HCT116 (cell line): ENCODE results near the gene CHI3L2. TPM values are rescaled to one million over a fixed set of nuclear protein-coding genes. Genes with fewer than 3 reads are reported as not detected.
A peak's percentile ranks its signal among the peaks of the same experiment; 100 is the strongest.

Source experiments
- ATAC-seq: fragments of 200-7000 bp; cut with Tn5 transposase; 2 replicates; pipeline ENCODE4 v1.9.1; 2020; ENCODE audit warnings: mild to moderate bottlenecking, moderate library complexity
- BruUV-seq: library from RNA; stranded (reverse); fragments of 400-500 nt; replicated peaks from 2 replicates; lab custom pipeline; 2021; lab: Mats Ljungman, UMichigan
- CTCF ChIA-PET: fragments of 300-600 bp; sonication (Branson Sonifier 250); formaldehyde crosslinking; loops from one replicate; lab custom pipeline; 2021; ENCODE audit warnings: antibody characterized with exemption; lab: Charles Lee
- POLR2A ChIA-PET: fragments of 300-600, 350-600 bp; sonication (Branson Sonifier 250); formaldehyde crosslinking; loops from one replicate; lab custom pipeline; 2021; ENCODE audit warnings: antibody characterized with exemption; lab: Charles Lee
- RAD21 ChIA-PET, 2 experiments: fragments of 300-600 bp; sonication (Branson Sonifier 250); formaldehyde crosslinking; loops; one replicate each; lab custom pipeline; 2023; ENCODE audit warnings: low total read pairs in 2 of 2; ENCODE audit not compliant: uncharacterized antibody in 2 of 2, unreplicated experiment in 2 of 2, low non-redundant PET in 1 of 2; lab: Charles Lee
- DNase-seq: peaks from one replicate; pipeline ENCODE4 v3.0.0-alpha.2; 2010; ENCODE audit warnings: low read depth, low spot score
- H2AFZ ChIP-seq: fragments of 200-600 bp; shearing (Covaris generic), sonication (generic); 2 replicates; pipeline ENCODE4 v1.6.1; 2017; ENCODE audit warnings: low read depth, mixed run types, mixed read lengths, antibody characterized with exemption, low read length; ENCODE audit not compliant: poor library complexity, severe bottlenecking
- H3K27ac ChIP-seq: 2 replicates; pipeline ENCODE4 v1.5.1; 2012; ENCODE audit warnings: low read depth, low read length
- H3K27me3 ChIP-seq: fragments of 200-600 bp; sonication (generic); 2 replicates; pipeline ENCODE4 v1.6.1; 2016; ENCODE audit warnings: mixed run types, low read length, mixed read lengths; ENCODE audit not compliant: insufficient read depth
- H3K36me3 ChIP-seq, 2 experiments: fragments of 200-500 bp in 1 of 2; fragments of 200-600 bp in 1 of 2; sonication (Bioruptor generic) in 1 of 2; sonication (generic) in 1 of 2; 2 replicates each; pipeline versions ENCODE4 v1.5.1 to v1.6.1; 2014 to 2016; ENCODE audit warnings: low read length in 2 of 2, inconsistent platforms in 1 of 2, mixed read lengths in 1 of 2, mixed run types in 1 of 2; ENCODE audit not compliant: insufficient read depth in 2 of 2, control insufficient read depth in 1 of 2
- H3K4me1 ChIP-seq, 2 experiments: fragments of 200-600 bp in 1 of 2; sonication (generic) in 1 of 2; 2 replicates each; pipeline versions ENCODE4 v1.5.1 to v1.6.1; 2012 to 2017; ENCODE audit warnings: low read length in 2 of 2, inconsistent platforms in 1 of 2, mild to moderate bottlenecking in 1 of 2, mixed read lengths in 1 of 2, mixed run types in 1 of 2, moderate library complexity in 1 of 2; ENCODE audit not compliant: insufficient read depth in 2 of 2, control insufficient read depth in 1 of 2
- H3K4me2 ChIP-seq: fragments of 200-600 bp; sonication (generic); 2 replicates; pipeline ENCODE4 v1.6.1; 2017; ENCODE audit warnings: mixed run types, low read length, mixed read lengths
- H3K4me3 ChIP-seq, 2 experiments: fragments of 200-600 bp in 1 of 2; sonication (generic) in 1 of 2; replicated peaks in 1 of 2; 2 replicates each; pipeline ENCODE4 v1.5.1; 2011 to 2016; ENCODE audit warnings: low read length in 2 of 2, control low read depth in 1 of 2, low read depth in 1 of 2, mild to moderate bottlenecking in 1 of 2, mixed read lengths in 1 of 2, mixed run types in 1 of 2
- H3K79me2 ChIP-seq: fragments of 200-600 bp; sonication (generic); 2 replicates; pipeline ENCODE4 v1.6.1; 2017; ENCODE audit warnings: mild to moderate bottlenecking, mixed run types, low read length, moderate library complexity, mixed read lengths; ENCODE audit not compliant: insufficient read depth
- H3K9ac ChIP-seq: fragments of 200-600 bp; sonication (generic); 2 replicates; pipeline ENCODE4 v1.6.1; 2016; ENCODE audit warnings: low read length, mixed read lengths
- H3K9me2 ChIP-seq: fragments of 200-600 bp; sonication (generic), shearing (Covaris generic); 2 replicates; pipeline ENCODE4 v1.6.1; 2017; ENCODE audit warnings: mixed run types, mild to moderate bottlenecking, moderate library complexity; ENCODE audit not compliant: insufficient read depth
- H3K9me3 ChIP-seq, 2 experiments: fragments of 200-500 bp in 1 of 2; fragments of 200-600 bp in 1 of 2; sonication (Bioruptor generic) in 1 of 2; sonication (generic) in 1 of 2; 2 replicates each; pipeline ENCODE4 v1.6.1; 2014 to 2017; ENCODE audit warnings: low read length in 2 of 2, mixed read lengths in 2 of 2, inconsistent platforms in 1 of 2, low read depth in 1 of 2, mild to moderate bottlenecking in 1 of 2, mixed run types in 1 of 2, moderate library complexity in 1 of 2; ENCODE audit not compliant: control insufficient read depth in 1 of 2, insufficient read depth in 1 of 2
- H4K20me1 ChIP-seq: fragments of 200-600 bp; sonication (generic), shearing (Covaris generic); 2 replicates; pipeline ENCODE4 v1.6.1; 2017; ENCODE audit warnings: mixed run types, mild to moderate bottlenecking, moderate library complexity; ENCODE audit not compliant: insufficient read depth
- CEBPB ChIP-seq: IDR thresholded peaks from 2 replicates; pipeline ENCODE4 v1.6.1; 2012; ENCODE audit warnings: low read depth
- EGR1 ChIP-seq: IDR thresholded peaks from 2 replicates; pipeline ENCODE4 v1.6.1; 2012; ENCODE audit warnings: low read depth
- EZH2phosphoT487 ChIP-seq: fragments of 200-600 bp; IDR thresholded peaks from 2 replicates; pipeline ENCODE4 v1.6.1; 2018; ENCODE audit warnings: antibody characterized with exemption, borderline replicate concordance
- JUND ChIP-seq: IDR thresholded peaks from 2 replicates; pipeline ENCODE4 v1.6.1; 2012
- POLR2AphosphoS5 ChIP-seq: IDR thresholded peaks from 2 replicates; pipeline ENCODE4 v1.6.1; 2011; ENCODE audit warnings: mild to moderate bottlenecking, low read depth, low read length, moderate library complexity
- RAD21 ChIP-seq: IDR thresholded peaks from 2 replicates; pipeline ENCODE4 v1.6.1; 2012; ENCODE audit warnings: low read depth, mild to moderate bottlenecking
- SRF ChIP-seq: IDR thresholded peaks from 2 replicates; pipeline ENCODE4 v1.6.1; 2012; ENCODE audit warnings: low read depth
- TCF7L2 ChIP-seq: IDR thresholded peaks from 2 replicates; pipeline ENCODE4 v1.7.0; 2011; ENCODE audit warnings: borderline replicate concordance, inconsistent platforms; ENCODE audit not compliant: insufficient read depth, insufficient read length; ENCODE audit errors: extremely low read depth
- YY1 ChIP-seq: IDR thresholded peaks from 2 replicates; pipeline ENCODE4 v1.6.1; 2011; ENCODE audit warnings: low read length, low read depth, moderate library complexity, mild to moderate bottlenecking; ENCODE audit not compliant: insufficient replicate concordance; ENCODE audit errors: extremely low read depth
- ZFX ChIP-seq: fragments of 450-650 bp; IDR thresholded peaks from 2 replicates; pipeline ENCODE4 v1.6.1; 2017
- ZNF274 ChIP-seq: fragments of 200-500 bp; sonication (Bioruptor generic); IDR thresholded peaks from 2 replicates; pipeline ENCODE4 v1.6.1; 2014; ENCODE audit warnings: mild to moderate bottlenecking, low read depth, low read length, inconsistent platforms
- intact Hi-C: fragments of 100-400 bp; cut with micrococcal nuclease; formaldehyde crosslinking; loops from 2 replicates; pipeline ENCODE4 v1.10.0; 2022
- total RNA-seq: library from RNA; stranded (reverse); gene quantifications from one replicate; pipeline ENCODE4 v1.2.1, GENCODE V29; 2021; ENCODE audit not compliant: unreplicated experiment
- TF ChIP-seq, protein P1 (sequence below): IDR thresholded peaks from 2 replicates; pipeline ENCODE4 v1.6.1; 2012
- TF ChIP-seq, protein P2 (sequence below): IDR thresholded peaks from 2 replicates; pipeline ENCODE4 v1.6.1; 2011; ENCODE audit warnings: mild to moderate bottlenecking, low read length, moderate library complexity; ENCODE audit not compliant: insufficient replicate concordance; ENCODE audit errors: extremely low read depth
- TF ChIP-seq, protein P3 (sequence below), 3 experiments: fragments of 200-600 bp in 1 of 3; sonication (generic) in 1 of 3; IDR thresholded peaks in 2 of 3; conservative IDR thresholded peaks in 1 of 3; 2 replicates each; pipeline ENCODE4 v1.5.1; 2012 to 2017; ENCODE audit warnings: low read depth in 2 of 3, low read length in 2 of 3, antibody characterized with exemption in 1 of 3, borderline replicate concordance in 1 of 3, control low read depth in 1 of 3, mild to moderate bottlenecking in 1 of 3, mixed read lengths in 1 of 3, mixed run types in 1 of 3, moderate library complexity in 1 of 3; ENCODE audit not compliant: insufficient read depth in 1 of 3
- TF ChIP-seq, protein P4 (sequence below): IDR thresholded peaks from 2 replicates; pipeline ENCODE4 v1.6.1; 2012; ENCODE audit warnings: low read depth
- TF ChIP-seq, protein P5 (sequence below): IDR thresholded peaks from 2 replicates; pipeline ENCODE4 v1.6.1; 2012

CHI3L2 gene
- total RNA-seq, 1 experiment from 2014 or later = not detected

DNA sequence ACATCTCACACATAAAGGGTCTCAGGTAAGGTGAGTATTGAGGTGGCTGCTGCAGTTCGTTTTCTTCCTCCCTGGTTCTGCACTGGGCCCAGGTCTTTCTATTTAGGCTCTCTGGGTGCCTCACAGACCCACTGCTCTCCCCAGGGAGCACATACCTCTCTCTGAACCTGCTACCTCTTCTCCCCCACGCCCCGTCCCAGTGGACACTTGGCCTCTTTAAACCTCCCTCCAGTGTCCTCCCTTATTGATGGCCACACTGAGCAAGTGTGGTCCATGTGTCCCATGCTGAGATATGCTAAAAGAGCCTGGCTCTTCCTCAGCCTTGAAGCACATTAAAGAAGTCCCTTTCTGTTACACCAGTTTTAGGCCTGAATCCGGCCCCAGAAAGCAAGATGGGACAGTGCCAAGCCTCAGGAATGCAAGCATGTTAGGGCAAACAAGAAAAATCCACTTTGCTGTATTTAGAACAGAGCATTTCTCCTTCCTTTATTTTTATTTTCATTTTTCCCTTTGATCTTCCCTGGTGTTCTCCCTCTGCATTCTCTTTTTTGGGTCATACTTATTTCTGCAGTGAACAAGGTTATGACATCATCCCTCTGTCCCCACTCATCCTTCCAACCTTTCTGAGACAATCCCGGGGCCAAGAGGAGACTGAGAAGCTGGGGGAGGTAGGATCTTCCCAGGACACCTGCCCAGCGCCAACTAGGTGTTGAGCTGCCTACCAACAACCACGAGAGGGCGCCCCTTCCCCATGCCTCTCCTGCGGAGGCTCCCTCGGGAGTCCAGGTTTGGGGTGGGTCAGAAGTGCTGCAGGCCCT is 5.0 kb upstream of the CHI3L2 start:
- TF ChIP-seq, protein P1, sequence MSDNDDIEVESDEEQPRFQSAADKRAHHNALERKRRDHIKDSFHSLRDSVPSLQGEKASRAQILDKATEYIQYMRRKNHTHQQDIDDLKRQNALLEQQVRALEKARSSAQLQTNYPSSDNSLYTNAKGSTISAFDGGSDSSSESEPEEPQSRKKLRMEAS = no peak
- TF ChIP-seq EGR1 (no peak), EZH2phosphoT487 (no peak), TCF7L2 (no peak), RAD21 (peak; percentile 98), ZFX (no peak), POLR2AphosphoS5 (no peak), CEBPB (no peak), YY1 (peak; percentile 21), SRF (no peak), ZNF274 (no peak), JUND (no peak)
- TF ChIP-seq, protein P2, sequence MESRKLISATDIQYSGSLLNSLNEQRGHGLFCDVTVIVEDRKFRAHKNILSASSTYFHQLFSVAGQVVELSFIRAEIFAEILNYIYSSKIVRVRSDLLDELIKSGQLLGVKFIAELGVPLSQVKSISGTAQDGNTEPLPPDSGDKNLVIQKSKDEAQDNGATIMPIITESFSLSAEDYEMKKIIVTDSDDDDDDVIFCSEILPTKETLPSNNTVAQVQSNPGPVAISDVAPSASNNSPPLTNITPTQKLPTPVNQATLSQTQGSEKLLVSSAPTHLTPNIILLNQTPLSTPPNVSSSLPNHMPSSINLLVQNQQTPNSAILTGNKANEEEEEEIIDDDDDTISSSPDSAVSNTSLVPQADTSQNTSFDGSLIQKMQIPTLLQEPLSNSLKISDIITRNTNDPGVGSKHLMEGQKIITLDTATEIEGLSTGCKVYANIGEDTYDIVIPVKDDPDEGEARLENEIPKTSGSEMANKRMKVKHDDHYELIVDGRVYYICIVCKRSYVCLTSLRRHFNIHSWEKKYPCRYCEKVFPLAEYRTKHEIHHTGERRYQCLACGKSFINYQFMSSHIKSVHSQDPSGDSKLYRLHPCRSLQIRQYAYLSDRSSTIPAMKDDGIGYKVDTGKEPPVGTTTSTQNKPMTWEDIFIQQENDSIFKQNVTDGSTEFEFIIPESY = no peak
- TF ChIP-seq, protein P3, sequence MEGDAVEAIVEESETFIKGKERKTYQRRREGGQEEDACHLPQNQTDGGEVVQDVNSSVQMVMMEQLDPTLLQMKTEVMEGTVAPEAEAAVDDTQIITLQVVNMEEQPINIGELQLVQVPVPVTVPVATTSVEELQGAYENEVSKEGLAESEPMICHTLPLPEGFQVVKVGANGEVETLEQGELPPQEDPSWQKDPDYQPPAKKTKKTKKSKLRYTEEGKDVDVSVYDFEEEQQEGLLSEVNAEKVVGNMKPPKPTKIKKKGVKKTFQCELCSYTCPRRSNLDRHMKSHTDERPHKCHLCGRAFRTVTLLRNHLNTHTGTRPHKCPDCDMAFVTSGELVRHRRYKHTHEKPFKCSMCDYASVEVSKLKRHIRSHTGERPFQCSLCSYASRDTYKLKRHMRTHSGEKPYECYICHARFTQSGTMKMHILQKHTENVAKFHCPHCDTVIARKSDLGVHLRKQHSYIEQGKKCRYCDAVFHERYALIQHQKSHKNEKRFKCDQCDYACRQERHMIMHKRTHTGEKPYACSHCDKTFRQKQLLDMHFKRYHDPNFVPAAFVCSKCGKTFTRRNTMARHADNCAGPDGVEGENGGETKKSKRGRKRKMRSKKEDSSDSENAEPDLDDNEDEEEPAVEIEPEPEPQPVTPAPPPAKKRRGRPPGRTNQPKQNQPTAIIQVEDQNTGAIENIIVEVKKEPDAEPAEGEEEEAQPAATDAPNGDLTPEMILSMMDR (IDR thresholded peaks at IDR 0.05 in 2 of 3, conservative IDR thresholded peaks at IDR 0.05 in 1 of 3; ENCODE audit: borderline replicate concordance in 1 of 3, insufficient read depth in 1 of 3, low read depth in 2 of 3, low read length in 2 of 3) = peak; percentile 90 to 98 (median 95)
- TF ChIP-seq, protein P4, sequence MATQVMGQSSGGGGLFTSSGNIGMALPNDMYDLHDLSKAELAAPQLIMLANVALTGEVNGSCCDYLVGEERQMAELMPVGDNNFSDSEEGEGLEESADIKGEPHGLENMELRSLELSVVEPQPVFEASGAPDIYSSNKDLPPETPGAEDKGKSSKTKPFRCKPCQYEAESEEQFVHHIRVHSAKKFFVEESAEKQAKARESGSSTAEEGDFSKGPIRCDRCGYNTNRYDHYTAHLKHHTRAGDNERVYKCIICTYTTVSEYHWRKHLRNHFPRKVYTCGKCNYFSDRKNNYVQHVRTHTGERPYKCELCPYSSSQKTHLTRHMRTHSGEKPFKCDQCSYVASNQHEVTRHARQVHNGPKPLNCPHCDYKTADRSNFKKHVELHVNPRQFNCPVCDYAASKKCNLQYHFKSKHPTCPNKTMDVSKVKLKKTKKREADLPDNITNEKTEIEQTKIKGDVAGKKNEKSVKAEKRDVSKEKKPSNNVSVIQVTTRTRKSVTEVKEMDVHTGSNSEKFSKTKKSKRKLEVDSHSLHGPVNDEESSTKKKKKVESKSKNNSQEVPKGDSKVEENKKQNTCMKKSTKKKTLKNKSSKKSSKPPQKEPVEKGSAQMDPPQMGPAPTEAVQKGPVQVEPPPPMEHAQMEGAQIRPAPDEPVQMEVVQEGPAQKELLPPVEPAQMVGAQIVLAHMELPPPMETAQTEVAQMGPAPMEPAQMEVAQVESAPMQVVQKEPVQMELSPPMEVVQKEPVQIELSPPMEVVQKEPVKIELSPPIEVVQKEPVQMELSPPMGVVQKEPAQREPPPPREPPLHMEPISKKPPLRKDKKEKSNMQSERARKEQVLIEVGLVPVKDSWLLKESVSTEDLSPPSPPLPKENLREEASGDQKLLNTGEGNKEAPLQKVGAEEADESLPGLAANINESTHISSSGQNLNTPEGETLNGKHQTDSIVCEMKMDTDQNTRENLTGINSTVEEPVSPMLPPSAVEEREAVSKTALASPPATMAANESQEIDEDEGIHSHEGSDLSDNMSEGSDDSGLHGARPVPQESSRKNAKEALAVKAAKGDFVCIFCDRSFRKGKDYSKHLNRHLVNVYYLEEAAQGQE = no peak
- TF ChIP-seq, protein P5, sequence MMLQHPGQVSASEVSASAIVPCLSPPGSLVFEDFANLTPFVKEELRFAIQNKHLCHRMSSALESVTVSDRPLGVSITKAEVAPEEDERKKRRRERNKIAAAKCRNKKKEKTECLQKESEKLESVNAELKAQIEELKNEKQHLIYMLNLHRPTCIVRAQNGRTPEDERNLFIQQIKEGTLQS = no peak
- BruUV-seq = no TSS peak
- DNase-seq (peak; percentile 70), ATAC-seq (peak; percentile 100)
- no peaks in the 10 kb centered on the region for H3K79me2 ChIP-seq
- ChIA-PET CTCF (interaction anchor here (0.6 to 4.4 kb wide), 6 partner anchors 81 to 547 kb away, joined by 3 to 36 read pairs (median 5); no protein-coding TSS in a partner anchor), POLR2A (no interaction called here), RAD21 (interaction anchor here (1.1 to 1.3 kb wide), 5 partner anchors 19 to 177 kb away, joined by 3 to 11 read pairs (median 8); no protein-coding TSS in a partner anchor)
- no peak overlapping the region for H3K4me2 ChIP-seq
- H3K27ac ChIP-seq = no peak overlapping the region
- 0 out of 2 replicates have a peak, but pooled peaks cover 3% of the 10 kb centered on the region for H3K9me2 ChIP-seq
- H3K9ac ChIP-seq = no peak overlapping the region
- H3K27me3 ChIP-seq = no peaks in the 10 kb centered on the region
- H4K20me1 ChIP-seq = no peaks in the 10 kb centered on the region
- H3K4me3 ChIP-seq = no peak overlapping the region
- no peaks in the 10 kb centered on the region for H3K36me3 ChIP-seq
- intact Hi-C loops = loop anchor here (1.0 to 10.0 kb wide), 6 partner anchors 112 to 542 kb away; no protein-coding TSS in a partner anchor
- H2AFZ ChIP-seq = peak overlapping the region; percentile 60
- H3K9me3 ChIP-seq = no peaks in the 10 kb centered on the region
- H3K4me1 ChIP-seq = peaks cover 3 to 5% of the 10 kb centered on the region in 2 experiments; a peak in 2 of 4 replicates
